HUES64 (cell line): ENCODE results near the gene KYAT1.

Source experiments
- H3K27ac ChIP-seq: 2 replicates; pipeline ENCODE4 v1.7.0; 2013; ENCODE audit warnings: low read depth, low read length, inconsistent platforms
- H3K27me3 ChIP-seq: 2 replicates; pipeline ENCODE4 v1.6.1; 2013; ENCODE audit warnings: mild to moderate bottlenecking, low read length; ENCODE audit not compliant: insufficient read depth
- H3K36me3 ChIP-seq: 2 replicates; pipeline ENCODE4 v1.6.1; 2013; ENCODE audit warnings: mild to moderate bottlenecking, low read length; ENCODE audit not compliant: insufficient read depth
- H3K4me1 ChIP-seq: 2 replicates; pipeline ENCODE4 v1.6.1; 2013; ENCODE audit warnings: mild to moderate bottlenecking, low read length, moderate library complexity; ENCODE audit not compliant: insufficient read depth
- H3K4me3 ChIP-seq: 2 replicates; pipeline ENCODE4 v1.5.1; 2013; ENCODE audit warnings: mild to moderate bottlenecking, low read length, moderate library complexity
- H3K9ac ChIP-seq: 2 replicates; pipeline ENCODE4 v1.6.1; 2013; ENCODE audit warnings: mild to moderate bottlenecking, low read depth, low read length
- H3K9me3 ChIP-seq: 2 replicates; pipeline ENCODE4 v1.6.1; 2013; ENCODE audit warnings: low read depth, low read length; ENCODE audit not compliant: insufficient read depth
- WGBS: fragments of 150-250, 120-280 bp; methylation state at CpG from one replicate; pipeline ENCODE4 v1.1.7; 2013; ENCODE audit warnings: missing lambda C conversion rate; 5-methylcytosine and 5-hydroxymethylcytosine counted together

The KYAT1 gene

GRCh38 chr9:128836509-128837145 is 45.1 kb downstream of the KYAT1 start:
- 95% methylated on average over 14 of the region's 14 CpGs for WGBS
- no peak overlapping the region for H3K4me3 ChIP-seq

GRCh38 chr9:128835246-128836210 is 46.2 kb downstream of the KYAT1 start:
- Histone ChIP-seq H3K27ac (no peak overlapping the region), H3K4me1 (no peaks in the 10 kb centered on the region), H3K36me3 (peaks cover 45% of the 10 kb centered on the region), H3K4me3 (no peak overlapping the region), H3K27me3 (no peaks in the 10 kb centered on the region), H3K9me3 (no peaks in the 10 kb centered on the region), H3K9ac (no peak overlapping the region)
- 96% methylated on average over 28 of the region's 28 CpGs for WGBS

More at GRCh38 chr9:128836509-128837145, 45.1 kb downstream of the KYAT1 start:
- Histone ChIP-seq H3K36me3 (peaks cover 50% of the 10 kb centered on the region), H3K27me3 (no peaks in the 10 kb centered on the region), H3K27ac (no peak overlapping the region), H3K4me1 (no peaks in the 10 kb centered on the region), H3K9me3 (no peaks in the 10 kb centered on the region), H3K9ac (no peak overlapping the region)

DNA sequence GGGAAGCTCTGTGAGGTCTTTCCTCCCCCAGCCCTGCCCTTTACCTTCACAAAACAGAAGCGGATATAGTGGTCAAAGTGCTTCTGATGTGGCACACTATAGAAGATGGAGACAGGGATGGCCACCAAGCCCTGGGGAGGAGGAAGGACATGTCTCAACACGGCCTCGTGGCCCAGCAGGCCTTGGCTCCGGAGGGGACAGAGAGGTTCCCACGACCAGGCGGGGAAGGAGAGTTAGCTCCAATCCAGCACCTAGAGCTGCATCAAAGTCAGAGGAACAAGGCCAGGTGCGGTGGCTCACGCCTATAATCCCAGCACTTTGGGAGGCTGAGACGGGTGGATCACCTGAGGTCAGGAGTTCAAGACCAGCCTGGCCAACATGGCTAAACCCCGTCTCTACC is 48.1 kb downstream of the KYAT1 start:
- Histone ChIP-seq H3K36me3 (peaks cover 42% of the 10 kb centered on the region), H3K27ac (no peak overlapping the region), H3K4me1 (no peaks in the 10 kb centered on the region), H3K9me3 (no peaks in the 10 kb centered on the region), H3K27me3 (no peaks in the 10 kb centered on the region), H3K4me3 (no peak overlapping the region), H3K9ac (no peak overlapping the region)
- 94% methylated on average over 10 of the region's 10 CpGs for WGBS

DNA sequence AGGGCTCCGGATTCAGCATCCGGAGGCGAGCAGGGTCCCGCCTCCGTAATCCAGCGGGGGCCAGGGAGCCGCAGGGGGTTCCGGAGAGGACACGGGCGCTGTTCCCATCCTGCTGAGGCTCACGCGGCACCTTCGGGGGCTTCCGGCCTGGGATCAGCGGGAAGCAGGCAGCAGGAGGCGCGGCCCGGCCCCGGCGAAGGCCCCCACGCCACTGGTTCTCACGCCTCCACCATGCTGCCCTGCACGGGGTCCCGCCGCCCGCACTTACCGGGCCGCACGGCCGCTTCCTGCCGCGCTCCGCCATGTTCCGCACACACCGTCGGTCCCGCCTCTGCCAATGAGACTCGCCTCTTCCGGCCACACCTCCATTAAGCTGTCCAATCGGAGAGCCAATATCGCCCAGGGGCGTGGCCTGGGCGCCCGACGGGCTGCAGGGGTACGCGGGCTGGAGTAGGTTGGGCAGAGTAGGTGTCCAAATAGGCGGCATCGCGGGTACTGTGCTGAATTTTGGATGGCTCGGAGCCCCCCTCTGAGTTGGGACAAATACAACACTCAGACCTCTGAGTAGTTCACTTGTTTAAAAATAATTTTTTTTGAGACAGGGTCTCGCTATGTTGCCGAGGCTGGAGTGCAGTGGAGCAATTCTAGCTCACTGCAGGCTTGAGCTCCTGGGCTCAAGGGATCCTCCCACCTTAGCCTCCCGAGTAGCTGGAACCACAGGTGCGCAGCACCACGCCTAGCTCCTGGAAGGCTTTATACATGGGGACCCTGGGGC is 52.1 kb downstream of the KYAT1 start, which contains the start of gene SPOUT1:
SPOUT1 (minus strand) TSS at position 318 of the 775 bp plus-strand sequence; CDS start at position 304, 14 bp downstream.
- Histone ChIP-seq H3K27me3 (no peaks in the 10 kb centered on the region), H3K9ac (peak within 1 kb of the TSS; percentile 86), H3K36me3 (peaks cover 57% of the 10 kb centered on the region), H3K4me1 (no peaks in the 10 kb centered on the region), H3K27ac (peak within 1 kb of the TSS; percentile 72), H3K9me3 (no peaks in the 10 kb centered on the region), H3K4me3 (peak within 1 kb of the TSS; percentile 87)
- WGBS = 2% methylated on average over 56 of the region's 56 CpGs

DNA sequence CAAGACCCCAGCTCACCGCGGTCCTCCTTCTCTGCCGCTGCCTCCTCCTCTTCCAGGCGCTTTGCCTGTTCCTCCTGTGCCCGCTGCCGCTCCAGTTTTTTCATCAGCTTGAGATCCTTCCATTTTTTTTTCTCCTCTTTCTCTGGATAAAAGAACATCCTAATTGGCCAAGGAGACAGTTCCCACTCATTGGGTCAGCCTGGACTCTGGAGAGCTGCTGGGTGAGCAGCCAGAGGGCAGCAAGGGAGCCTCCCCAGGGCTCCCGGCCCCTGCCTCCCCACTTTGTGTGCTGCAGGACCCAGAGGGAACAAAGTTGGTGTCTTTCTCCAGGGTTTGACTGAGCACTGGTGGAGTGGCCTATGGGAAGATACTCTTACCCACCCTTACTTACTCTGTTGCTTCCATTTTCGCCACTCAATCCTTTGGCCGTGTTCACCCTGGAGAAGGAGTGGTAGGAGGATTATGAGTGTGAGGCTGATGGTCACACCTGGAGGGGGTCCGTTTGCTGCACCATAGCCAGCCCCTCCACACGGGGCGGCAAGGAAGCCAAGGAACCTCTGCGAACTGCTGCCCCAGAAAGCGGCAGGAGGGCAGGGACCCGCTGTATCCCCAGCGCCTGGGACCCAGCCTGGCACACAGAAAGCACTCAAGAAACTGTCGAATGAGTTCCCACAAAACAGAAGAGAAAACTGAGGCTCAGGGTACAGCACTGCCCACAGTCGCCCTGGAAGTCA is 52.9 kb downstream of the KYAT1 start:
- H3K4me1 ChIP-seq = no peaks in the 10 kb centered on the region
- peaks cover 60% of the 10 kb centered on the region for H3K36me3 ChIP-seq
- peak overlapping the region; percentile 72 for H3K27ac ChIP-seq
- WGBS = 38% methylated on average over 17 of the region's 18 CpGs
- H3K4me3 ChIP-seq = peak overlapping the region; percentile 87
- no peaks in the 10 kb centered on the region for H3K9me3 ChIP-seq
- no peaks in the 10 kb centered on the region for H3K27me3 ChIP-seq
- H3K9ac ChIP-seq = peak overlapping the region; percentile 86

DNA sequence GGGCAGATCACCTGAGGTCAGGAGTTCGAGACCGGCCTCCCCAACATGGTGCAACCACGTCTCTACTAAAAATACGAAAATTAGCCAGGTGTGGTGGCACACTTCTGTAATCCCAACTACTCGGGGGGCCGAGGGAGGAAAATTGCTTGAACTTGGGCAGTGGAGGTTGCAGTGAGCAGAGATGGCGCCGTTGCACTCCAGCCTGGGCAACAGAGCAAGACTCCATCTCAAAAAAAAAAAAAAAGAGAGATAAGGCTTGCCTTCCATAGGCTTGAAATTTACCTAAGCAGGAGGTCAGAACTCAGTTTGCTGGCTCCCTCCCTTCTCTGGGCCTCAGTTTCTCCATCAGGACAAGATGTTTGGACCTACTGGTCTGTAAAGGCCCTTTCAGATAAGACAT is 53.5 kb downstream of the KYAT1 start:
- Histone ChIP-seq H3K9me3 (no peaks in the 10 kb centered on the region), H3K36me3 (peaks cover 61% of the 10 kb centered on the region), H3K4me1 (no peaks in the 10 kb centered on the region), H3K9ac (no peak overlapping the region), H3K27me3 (no peaks in the 10 kb centered on the region), H3K27ac (no peak overlapping the region), H3K4me3 (peak overlapping the region; percentile 87)
- WGBS = 89% methylated on average over 8 of the region's 8 CpGs

- no peak overlapping the region for H3K4me3 ChIP-seq
- H3K9ac ChIP-seq = no peak overlapping the region
- H3K4me1 ChIP-seq = no peaks in the 10 kb centered on the region
- H3K27me3 ChIP-seq = no peaks in the 10 kb centered on the region
- 95% methylated on average over 22 of the region's 22 CpGs for WGBS
- no peaks in the 10 kb centered on the region for H3K9me3 ChIP-seq
- no peak overlapping the region for H3K27ac ChIP-seq
- peaks cover 73% of the 10 kb centered on the region for H3K36me3 ChIP-seq
These were observed 55.6 kb downstream of the KYAT1 start for GRCh38 chr9:128825923-128826700.

DNA sequence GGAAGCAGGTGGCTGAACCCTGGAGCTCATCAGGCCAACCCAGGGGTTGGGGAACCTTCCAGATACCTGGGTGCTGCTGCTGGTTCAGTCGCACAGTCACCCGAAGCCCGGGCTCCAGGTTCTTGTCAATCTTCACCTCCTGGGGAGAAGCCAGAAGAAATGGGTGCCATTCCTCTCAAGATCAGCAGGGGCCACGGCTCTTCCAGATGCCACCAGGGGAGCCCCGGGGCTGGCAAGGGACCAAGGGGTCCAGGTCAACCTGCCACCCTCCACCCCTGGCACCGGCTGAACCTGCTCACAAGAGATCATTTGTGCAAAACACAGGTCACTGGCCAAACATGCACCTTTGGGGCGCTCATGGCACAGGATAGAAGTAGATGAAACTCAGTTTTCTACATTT is 56.8 kb downstream of the KYAT1 start:
- Histone ChIP-seq H3K4me3 (no peak overlapping the region), H3K9ac (no peak overlapping the region), H3K27me3 (no peaks in the 10 kb centered on the region), H3K36me3 (peaks cover 76% of the 10 kb centered on the region), H3K4me1 (no peaks in the 10 kb centered on the region), H3K9me3 (no peaks in the 10 kb centered on the region), H3K27ac (no peak overlapping the region)
- WGBS = 95% methylated on average over 7 of the region's 7 CpGs

DNA sequence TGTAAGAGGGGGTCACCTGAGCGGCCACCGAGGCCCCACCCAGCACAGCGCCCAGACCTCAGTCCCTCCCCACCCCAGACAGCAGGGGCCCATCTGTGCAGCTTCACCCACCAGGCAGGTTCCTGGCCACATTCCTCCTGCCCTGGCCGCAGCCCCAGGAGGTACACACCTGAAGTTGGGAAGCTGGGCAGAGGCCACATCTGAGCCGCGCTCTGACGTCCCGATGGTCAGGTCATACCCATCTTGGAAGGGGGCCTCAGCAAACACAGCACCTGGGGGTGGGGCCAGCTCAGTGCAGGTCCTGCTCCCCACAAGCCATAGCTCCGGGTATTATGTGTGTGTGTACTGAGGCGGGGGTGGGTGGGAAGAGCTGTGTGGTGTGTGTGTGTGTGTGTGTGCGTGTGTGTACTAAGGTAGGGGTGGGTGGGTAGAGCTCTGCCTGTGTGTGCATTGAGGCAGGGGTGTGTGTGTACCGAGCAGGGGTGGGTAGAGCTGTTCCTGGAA is 57.8 kb downstream of the KYAT1 start:
- 94% methylated on average over 12 of the region's 12 CpGs for WGBS
- H3K4me1 ChIP-seq = peaks cover 3% of the 10 kb centered on the region; the same call in 1 of the 2 replicates
- H3K9me3 ChIP-seq = no peaks in the 10 kb centered on the region
- no peak overlapping the region for H3K27ac ChIP-seq
- no peak overlapping the region for H3K4me3 ChIP-seq
- H3K27me3 ChIP-seq = no peaks in the 10 kb centered on the region
- H3K36me3 ChIP-seq = peaks cover 76% of the 10 kb centered on the region
- H3K9ac ChIP-seq = no peak overlapping the region
